ENCODE data around the gene TMPRSS7.
"Not testable (repeated sequence)": the region's sequence is repeated elsewhere in the genome, so short reads cannot be mapped to it uniquely, and the experiment has no call there.

TMPRSS7 gene

DNA sequence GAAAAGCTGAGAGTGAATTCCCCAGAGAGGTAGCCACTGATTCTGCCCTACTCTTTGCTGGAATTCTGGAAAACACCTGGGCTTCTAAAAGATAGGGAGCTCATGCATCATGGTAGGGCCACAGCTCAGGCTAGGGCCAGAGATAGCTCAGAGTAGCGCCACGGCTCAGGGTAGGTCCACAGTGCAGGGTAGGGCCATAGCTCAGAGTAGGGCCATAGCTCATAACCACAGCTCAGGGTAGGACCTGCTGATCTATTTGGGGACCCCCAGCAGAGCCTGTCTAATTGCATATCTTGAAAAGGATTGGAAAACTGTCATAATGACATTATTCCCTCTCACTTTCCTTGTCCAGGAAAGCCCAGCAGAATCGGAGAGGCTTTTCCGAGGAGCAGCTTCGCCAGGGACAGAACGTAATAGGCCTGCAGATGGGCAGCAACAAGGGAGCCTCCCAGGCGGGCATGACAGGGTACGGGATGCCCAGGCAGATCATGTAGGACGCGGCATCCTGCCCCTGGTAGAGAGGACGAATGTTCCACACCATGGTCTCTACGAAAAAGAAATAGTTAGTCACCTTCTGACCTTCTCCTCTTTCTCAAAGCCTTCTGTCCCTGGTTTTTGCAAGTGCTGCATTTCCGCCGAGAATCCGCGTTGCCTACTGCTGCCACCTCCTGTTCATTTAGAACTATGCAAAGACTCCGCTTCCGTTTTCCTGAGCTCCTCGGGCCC is 21.3 kb upstream of the TMPRSS7 start:
- DNase-seq (ENCODE audit: low read depth, low spot score): peak; percentile 77

DNA sequence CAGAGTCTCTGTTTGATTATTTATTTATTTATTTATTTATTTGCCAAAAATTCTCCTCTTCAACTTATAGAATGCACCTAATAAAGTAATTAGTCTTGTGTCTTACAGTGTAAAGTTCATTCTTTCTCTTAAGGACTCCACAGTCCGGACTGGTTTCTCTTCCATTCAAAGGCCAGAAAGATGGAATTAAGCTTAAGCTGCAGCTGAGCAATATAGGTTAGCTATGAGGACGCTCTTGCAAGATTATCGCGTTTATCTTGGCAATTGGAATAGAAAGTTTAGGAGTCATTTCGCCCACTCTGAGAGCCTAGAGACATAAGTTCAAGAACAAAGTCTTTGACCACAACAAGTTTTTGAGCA is 20.8 kb upstream of the TMPRSS7 start:
- DNase-seq (ENCODE audit: low read depth, low spot score): no peak

DNA sequence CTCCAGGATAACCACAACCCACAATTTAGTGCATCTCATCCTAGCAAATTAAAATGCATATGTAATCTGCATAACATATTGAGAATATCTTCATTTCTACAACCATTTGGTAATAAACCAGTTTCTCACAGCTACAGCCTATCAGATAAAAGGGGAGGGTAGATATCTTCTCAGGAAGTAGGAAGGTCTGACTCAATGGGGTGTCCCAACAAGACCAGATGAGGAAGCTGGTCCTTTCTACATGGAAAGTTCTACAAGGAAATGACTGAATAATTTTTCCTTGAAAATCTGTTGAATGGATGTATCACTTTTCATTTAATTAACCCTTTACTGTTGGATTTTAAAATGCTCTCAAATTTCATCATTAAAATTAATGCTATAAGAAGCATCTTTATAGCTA is 17.4 kb upstream of the TMPRSS7 start:
- no peak for DNase-seq (ENCODE audit: low read depth, low spot score)

DNA sequence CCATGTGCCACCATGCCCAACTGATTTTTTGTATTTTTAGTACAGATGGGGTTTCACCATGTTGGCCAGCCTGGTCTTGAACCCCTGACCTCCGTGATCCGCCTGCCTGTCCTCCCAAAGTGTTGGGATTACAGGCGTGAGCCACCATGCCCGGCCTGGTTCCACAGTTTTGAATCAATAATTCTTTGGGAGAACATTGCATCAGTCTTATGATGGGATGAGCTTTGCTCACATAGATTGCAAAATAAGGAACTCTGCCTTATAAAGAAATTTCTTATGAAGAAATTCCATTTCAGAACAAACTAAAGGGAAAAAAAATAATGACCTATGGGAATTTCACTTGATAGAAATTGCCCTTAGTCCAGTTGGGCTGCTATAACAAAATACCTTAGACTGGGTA is 15.8 kb upstream of the TMPRSS7 start:
- no peak for DNase-seq (ENCODE audit: low read depth, low spot score)

DNA sequence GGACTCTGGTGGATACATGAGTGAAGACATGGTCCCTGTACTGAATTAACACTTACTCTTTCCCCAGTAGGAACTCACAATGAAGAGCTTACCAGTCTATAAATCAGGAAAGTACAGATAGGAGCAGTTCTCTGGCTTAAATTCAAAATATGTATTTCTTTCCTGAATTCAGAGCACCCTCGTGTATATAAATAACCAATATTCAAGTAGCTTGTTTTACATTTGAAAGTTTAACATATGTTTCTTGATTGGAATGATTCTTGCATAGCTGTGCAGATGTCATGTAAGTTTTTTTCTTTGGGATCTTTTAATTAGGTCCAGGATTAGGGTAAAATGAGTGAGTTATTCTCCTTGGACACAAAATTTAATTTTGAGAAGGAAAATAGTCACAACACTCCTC is 14.8 kb upstream of the TMPRSS7 start:
- no peak for DNase-seq (ENCODE audit: low read depth, low spot score)

DNA sequence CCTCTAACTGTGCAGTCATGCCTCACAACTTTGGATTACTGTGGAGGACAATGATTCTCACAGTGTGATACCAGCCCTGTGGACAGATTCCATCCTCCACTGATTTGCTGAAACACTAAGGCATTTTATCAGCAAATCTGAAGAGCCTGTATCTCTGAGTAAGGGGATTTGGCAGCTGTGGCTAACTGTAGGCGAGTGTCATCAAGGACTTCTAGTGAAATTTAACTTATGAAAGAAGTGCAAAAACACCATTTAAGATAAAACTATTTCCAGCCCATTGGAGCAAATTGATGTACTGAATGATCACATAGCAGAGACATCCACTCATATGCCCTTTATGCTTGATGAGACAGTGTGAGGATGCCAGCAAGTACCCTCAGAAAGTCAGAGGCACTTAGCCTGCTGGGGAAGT is 13.9 kb upstream of the TMPRSS7 start:
- no peak for DNase-seq (ENCODE audit: low read depth, low spot score)

DNA sequence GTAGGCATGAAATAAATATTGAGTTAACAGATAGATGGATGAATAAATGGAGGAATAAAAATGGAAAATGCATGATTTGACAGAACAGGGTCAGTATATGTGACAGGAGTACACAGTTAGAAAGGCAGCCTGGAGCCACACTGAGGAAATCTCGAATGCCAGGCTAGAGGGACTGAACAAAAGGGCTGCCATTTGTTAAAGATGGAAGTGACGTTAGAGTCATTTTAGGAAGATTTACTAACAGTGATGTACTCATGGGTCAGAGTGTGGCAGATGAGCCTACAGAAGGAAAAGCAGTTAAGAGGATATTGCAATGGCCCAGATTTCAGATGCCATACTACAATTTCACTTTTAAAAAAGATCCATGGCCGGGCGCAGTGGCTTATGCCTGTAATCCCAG is 7.4 kb upstream of the TMPRSS7 start:
- DNase-seq (ENCODE audit: low read depth, low spot score): no peak

DNA sequence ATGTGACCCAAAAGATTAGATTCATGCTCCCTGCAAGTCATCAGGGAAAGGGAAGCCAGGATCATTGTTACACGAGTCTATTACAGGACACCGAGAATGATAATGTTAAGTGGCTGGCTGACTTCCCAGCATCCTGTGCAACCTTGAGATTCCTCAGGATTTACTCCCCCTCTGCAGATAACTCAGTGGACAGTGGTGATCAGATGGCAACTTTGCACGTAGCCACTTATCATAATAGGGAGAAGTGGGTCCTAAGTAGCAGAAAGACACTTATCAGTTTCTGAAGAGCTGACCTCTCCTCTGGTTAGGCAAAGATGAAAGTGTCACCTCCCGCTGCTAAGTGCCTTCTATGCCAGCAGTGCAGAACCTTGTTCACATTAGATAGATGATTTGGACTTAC is 6.7 kb upstream of the TMPRSS7 start:
- DNase-seq (ENCODE audit: low read depth, low spot score): no peak

DNA sequence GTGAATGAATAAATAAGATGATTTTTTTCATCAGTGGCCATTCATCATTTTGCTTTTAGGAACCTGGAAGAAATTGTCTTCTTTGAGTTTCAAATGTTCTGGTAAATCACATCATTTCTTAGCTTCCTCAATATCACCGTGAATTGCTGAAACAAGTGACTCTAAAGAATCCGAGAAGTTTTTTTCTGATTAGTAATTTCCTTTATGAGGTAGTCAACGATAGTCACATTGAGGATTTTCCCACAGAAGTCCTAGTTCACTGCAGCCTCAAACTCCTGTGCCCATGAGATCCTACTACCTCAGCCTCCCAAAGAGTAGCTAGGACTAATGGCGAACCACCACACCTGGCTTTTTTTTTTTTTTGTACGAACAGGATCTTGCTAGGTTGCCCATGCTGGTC is 3.6 kb upstream of the TMPRSS7 start:
- no peak for DNase-seq (ENCODE audit: low read depth, low spot score)

DNA sequence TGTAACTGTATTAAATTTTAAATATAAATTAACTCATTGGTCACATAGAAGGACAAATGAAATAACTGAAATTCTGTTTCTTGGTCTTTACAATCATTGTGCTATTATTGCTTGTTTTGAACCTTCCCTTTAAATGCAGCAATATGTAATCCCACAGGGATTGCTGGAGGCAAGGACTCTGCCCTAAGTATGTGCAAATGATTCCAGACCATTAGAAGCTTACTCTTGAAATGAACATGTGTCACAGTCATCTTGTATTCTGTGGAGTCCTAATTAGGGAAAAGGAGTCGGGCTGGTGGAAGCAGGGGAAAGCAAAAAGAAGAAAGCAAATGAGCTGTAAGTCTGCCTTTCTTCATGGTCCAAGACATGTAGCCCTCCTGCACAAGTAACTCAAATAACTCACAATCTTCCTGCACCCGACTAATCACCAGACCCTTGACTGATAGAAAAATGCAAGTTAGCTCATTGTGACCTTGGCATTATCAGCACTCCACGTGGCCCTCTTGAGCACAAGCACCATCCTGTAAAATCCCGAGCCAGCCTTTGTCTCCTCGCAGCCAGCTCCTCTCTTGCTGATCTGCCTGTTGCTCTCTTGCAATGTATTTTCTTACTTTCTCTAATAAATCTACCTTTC is 2.3 kb upstream of the TMPRSS7 start:
- no peak for DNase-seq (ENCODE audit: low read depth, low spot score)

DNA sequence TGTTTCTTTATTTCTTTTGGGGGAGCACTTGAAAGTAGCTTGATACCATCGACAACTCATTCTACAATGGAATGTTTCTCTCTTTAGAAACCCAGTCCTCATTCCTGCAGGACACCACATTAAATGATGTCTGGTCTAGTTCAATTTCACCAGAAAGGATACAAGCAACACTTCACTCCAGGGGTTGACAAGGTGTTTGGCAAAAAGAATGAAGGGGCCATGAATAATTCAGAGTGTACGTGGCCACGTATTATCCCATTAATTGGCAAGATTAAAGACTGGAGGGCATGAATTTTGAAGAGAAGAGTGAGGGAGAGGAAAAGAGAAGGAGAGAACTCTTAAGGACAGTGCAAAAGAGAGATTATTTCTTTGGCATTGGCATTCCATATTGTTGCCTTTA is 705 bp downstream of the TMPRSS7 start:
- DNase-seq (ENCODE audit: low read depth, low spot score): no peak

DNA sequence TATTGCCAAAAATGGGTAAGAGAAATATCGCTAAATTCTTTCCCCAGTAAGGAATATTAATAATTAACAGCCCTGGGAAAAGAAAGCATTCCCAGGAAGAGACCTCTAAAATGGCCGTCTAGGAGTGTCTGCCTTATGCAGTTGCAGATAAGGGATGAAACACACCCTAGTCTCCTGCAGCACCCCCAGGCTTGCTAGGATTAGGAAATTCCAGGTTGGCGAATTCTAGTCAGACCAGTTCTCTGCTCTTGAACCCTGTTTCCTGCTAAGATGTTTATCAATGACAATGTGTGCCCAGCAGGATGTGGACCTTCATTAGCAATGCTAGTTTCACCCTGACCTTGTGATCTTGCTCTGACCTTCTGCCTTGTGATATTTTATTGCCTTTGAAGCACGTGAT is 2.7 kb downstream of the TMPRSS7 start:
- not testable (repeated sequence) for DNase-seq (ENCODE audit: low read depth, low spot score)

DNA sequence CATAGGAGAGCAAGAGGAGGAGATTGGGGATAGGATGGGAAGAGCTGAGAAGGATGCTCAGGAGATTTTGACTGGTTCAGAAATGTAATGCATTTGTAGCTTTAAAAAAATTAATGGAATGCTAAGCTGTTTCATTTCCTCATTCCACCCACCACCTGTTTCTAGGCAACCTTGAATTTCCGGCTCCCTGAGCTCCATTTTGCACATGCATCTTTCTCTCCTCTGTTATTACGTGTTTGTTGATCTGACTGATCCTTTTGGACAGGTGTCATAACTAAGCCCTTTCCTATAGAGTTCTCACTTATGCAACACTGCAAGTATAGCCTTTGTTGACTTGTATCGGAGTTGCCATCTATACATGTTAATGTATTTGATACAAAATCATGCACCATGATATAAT is 4.3 kb downstream of the TMPRSS7 start:
- no peak for DNase-seq (ENCODE audit: low read depth, low spot score)

DNA sequence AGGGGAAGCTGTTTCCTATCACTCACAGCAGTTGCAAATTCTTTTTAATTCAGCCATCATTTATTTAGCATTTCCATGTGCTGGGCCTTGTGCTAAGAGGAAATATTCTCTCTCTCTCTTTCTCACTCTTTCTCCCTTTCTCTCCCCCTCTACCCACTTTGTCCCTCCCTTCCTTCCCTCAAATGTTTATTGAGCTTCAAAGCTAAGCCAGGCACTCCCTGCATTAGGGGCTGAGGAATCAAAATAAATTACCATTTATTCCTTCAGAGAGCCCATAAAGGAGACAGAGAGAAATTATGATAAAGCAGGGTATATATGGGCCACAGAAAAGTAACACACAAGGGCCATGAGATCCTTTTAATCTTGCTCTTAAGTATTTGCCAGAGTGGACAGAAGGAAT is 6.8 kb downstream of the TMPRSS7 start:
- DNase-seq (ENCODE audit: low read depth, low spot score): no peak

DNA sequence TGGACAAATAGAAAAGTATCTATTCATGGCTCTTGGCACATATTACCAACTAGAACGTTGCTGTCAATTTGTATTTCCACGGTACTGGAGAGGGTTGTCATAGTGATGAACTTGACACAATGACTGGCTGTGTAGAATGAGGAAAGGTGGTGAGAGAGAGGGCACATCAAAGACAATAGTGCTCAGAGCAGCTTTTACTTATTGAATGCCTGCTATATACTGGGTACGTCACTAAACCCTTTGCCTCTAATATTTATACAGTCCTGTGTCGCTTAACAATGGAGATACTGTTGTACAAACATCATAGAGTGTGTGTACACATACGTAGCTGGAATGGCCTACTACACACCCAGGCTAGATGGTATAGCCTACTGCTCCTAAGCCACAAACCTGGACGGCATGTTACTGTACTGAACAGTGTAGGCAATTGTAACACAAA is 8.3 kb downstream of the TMPRSS7 start:
- no peak for DNase-seq (ENCODE audit: low read depth, low spot score)

DNA sequence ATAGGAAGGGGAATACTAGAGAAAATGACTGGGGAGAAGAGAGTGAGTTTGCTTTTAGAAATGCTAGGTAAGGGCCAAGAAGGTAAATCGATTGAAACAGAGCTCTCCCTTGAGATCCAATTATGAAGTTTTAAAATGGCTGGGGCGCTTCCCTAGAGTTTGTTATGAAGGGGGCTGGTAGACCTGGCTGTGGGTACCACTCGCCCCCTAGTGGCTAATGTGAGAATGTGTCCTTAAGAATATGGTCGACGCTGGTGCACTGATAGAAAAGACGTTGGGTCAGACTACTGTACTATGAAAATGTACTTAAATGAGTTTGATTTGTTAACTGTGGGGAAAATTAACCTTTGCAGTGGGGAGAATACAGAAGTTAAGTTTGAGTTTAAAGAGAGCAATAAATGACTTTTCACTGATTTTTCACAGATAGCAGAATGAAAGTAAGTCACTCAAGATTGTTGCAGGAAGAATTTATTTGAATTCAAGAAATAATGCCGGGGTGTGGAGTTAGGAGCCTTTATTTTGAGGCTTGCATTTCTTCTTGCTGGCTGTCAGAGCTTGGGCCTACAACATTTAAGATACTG is 9.2 kb downstream of the TMPRSS7 start:
- DNase-seq (ENCODE audit: low read depth, low spot score): peak; percentile 49

DNA sequence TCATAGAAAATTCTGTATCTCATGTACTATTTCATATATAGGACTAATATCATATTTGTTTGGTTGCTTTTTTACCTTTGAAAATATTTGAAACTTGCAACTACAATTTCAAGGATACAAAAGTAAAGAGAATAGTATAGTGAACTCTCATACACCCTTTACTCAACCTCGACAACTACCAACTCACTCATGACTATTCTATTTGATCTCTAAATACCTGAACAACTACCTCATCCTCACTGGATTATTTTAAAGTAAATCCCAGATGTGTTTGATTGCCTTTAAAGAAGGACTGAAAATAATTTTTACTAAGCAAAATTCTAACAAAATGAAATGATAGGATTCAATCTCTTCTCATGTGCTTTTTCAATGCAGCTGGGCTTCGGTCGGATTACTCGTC is 12.1 kb downstream of the TMPRSS7 start:
- no peak for DNase-seq (ENCODE audit: low read depth, low spot score)

DNA sequence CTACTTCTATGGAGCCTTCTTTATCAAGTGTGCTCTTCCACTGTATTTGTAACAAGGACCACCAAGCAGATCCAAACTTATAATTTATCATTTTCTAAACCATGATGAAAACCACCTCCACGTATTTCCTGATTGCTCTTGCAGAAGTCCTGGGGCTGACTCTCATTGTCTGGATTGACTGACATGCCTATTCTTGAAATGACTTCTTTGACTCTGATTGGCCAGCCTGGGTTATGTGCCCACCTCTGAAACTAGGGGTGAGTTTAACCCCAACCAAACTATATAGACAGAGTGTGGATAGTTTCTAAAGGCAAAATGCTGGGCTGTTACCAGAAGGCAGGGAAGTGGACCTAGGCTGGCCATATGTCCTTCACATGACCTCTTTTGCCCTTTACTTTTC is 12.7 kb downstream of the TMPRSS7 start:
- no peak for DNase-seq (ENCODE audit: low read depth, low spot score)

DNA sequence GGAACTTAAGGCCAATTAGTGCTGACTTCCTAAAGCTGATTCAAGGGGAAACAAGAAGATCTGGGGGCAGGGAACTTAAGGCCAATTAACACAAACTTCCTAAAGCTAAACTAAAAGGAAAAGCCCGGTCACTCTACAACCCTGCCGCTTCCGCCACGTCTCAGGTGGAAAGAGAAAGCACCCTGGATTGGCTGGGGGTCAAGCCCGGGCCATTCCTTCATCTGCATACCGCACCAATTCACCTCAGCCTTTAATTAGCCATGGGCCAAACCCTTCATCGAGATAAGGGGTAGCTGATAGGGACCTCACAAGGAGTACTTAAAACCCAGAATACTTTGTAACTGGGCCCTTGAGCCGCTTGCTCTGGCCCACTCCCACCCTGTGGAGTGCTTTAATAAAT is 14.4 kb downstream of the TMPRSS7 start:
- DNase-seq (ENCODE audit: low read depth, low spot score): peak; percentile 75

DNA sequence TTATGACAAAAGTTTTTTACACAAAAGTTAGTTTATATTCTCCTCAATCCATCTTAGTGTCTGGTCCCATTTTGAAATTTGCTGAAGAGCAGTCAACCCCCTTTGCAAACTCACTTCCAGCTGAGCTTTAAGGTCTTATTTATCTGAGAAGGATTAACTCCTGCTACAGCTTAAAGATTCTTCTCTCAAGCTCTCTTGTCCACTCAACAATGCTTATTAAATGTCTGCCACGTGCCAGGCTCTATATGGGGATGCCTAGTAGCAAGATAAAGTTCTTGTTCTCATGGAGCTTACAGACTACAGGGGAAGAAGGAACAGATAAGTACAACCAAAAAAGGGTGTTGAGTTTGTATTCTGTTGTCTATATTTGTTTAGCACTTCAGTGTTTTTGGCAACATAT is 18.7 kb downstream of the TMPRSS7 start:
- no peak for DNase-seq (ENCODE audit: low read depth, low spot score)

DNA sequence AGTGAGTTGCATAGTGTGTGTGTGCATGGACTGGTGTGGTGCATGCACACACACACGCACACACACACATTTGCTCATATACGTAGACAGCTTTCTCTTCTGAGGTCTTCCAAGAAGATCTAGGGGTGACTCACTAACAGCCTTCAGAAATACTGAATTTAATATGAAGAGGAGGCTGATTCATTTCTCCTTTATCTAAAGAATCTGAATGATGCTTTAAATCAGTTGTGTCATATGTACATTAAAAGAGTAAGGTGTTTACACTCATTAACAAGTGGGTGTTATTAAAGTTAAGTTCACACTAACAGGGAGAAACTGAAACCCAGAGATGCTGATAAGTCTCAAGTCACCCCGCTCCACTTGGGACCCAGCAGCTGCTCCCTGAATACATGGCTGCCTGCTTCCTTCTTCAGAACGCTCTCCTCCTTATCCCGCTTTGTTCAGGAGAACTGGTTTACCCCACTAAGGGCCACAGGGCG is 22.0 kb downstream of the TMPRSS7 start:
- no peak for DNase-seq (ENCODE audit: low read depth, low spot score)

DNA sequence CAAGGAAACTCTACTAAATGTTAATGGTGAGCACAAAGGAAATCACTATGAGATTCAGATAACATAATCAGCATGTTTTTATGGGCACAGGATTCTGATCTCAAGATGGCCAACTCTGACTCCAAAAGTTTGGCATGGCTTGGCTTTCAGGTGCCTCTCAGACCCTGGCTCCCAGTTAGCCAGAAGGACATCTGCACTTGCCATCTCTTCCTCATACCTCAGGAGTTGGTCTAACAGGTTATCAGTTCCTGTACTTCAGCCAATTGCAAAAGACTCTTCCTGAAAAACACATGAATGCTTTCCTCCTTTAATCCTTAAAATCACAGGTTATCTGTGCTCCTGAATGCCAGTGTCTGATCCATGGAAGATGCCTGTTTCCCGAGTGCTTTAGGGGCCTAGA is 25.0 kb downstream of the TMPRSS7 start:
- DNase-seq (ENCODE audit: low read depth, low spot score): no peak

DNA sequence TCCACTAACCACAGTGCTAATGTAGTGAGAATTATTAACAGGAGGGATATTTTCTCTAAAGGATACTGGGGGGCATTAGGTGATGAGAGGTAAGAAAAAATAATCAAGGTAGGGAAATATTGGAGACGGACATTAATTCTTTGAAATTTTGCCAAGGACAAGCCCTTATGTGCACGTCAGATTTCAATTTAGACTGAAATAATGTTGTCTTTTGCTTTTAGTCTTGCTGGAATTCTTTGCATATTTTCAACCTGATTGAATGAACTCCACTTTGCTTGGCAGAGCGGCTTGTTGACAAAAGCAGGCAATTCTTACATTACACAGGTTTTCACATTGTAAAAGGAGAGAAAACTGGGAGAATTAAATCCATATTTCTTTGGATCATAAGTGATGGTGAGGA is 26.6 kb downstream of the TMPRSS7 start:
- no peak for DNase-seq (ENCODE audit: low read depth, low spot score)
